Naive thymus-derived CD8-positive, alpha-beta T cell (primary cell): Measurements from ENCODE around the gene MOV10L1. TPM values are rescaled to one million over a fixed set of nuclear protein-coding genes. Genes with fewer than 3 reads are reported as not detected.
"Not testable (repeated sequence)": the region's sequence is repeated elsewhere in the genome, so short reads cannot be mapped to it uniquely, and the experiment has no call there.

Experiments used
- ATAC-seq, 2 donors: fragments of 150-1000 bp; cut with Tn5 transposase in 1 of 2; sonication (Bioruptor Pico), chemical (Tn5 transposase) in 1 of 2; 1 replicate in 1 of 2; 2 replicates in 1 of 2; pipeline ENCODE4 v1.10.0; 2021; ENCODE audit warnings: mild to moderate bottlenecking in 2 of 2, moderate library complexity in 2 of 2
- POLR2A ChIA-PET: fragments of 350-600 bp; sonication (Branson Sonifier 250); formaldehyde crosslinking; loops from one replicate; lab custom pipeline; 2021; ENCODE audit warnings: antibody characterized with exemption; lab: Charles Lee
- DNase-seq, 10 donors: peaks; one replicate each; pipeline versions ENCODE4 v3.0.0 to v3.0.0-alpha.2; 2020 to 2022
- H3K27ac Mint-ChIP-seq, 10 donors: one replicate each; pipeline ENCODE4 v1.8.0; 2020 to 2022; ENCODE audit warnings: mild to moderate bottlenecking in 10 of 10, mixed read lengths in 10 of 10, moderate library complexity in 4 of 10, inconsistent platforms in 1 of 10
- H3K27me3 Mint-ChIP-seq, 5 donors: one replicate each; pipeline ENCODE4 v1.8.0; 2021 to 2022; ENCODE audit warnings: mixed read lengths in 5 of 5
- H3K36me3 Mint-ChIP-seq, 3 donors: one replicate each; pipeline ENCODE4 v1.8.0; 2020 to 2022; ENCODE audit warnings: mixed read lengths in 3 of 3, mild to moderate bottlenecking in 2 of 3, inconsistent platforms in 1 of 3
- H3K4me1 Mint-ChIP-seq, 4 donors: one replicate each; pipeline ENCODE4 v1.8.0; 2021 to 2022; ENCODE audit warnings: mixed read lengths in 4 of 4
- H3K4me3 Mint-ChIP-seq, 10 donors: one replicate each; pipeline ENCODE4 v1.8.0; 2020 to 2022; ENCODE audit warnings: mild to moderate bottlenecking in 10 of 10, mixed read lengths in 10 of 10, moderate library complexity in 6 of 10, inconsistent platforms in 1 of 10
- H3K9me3 Mint-ChIP-seq, 9 donors: one replicate each; pipeline ENCODE4 v1.8.0; 2020 to 2022; ENCODE audit warnings: mixed read lengths in 9 of 9, mild to moderate bottlenecking in 3 of 9, inconsistent platforms in 1 of 9, moderate library complexity in 1 of 9
- polyA plus RNA-seq, 3 donors: library from polyadenylated mRNA; unstranded; fragments of 300-500 nt; fragmentation: Illumina TruSeq; gene quantifications; one replicate each; pipeline ENCODE4 v1.2.3, GENCODE V29; 2021
- total RNA-seq, 8 experiments: library from RNA in 2 of 8; stranded (reverse) in 2 of 8; gene quantifications; one replicate each; pipeline ENCODE4 v1.2.3 and lab custom pipeline; 2021 to 2026

Gene MOV10L1
- total and polyA plus RNA-seq, 5 experiments from 2014 or later: not detected

DNA sequence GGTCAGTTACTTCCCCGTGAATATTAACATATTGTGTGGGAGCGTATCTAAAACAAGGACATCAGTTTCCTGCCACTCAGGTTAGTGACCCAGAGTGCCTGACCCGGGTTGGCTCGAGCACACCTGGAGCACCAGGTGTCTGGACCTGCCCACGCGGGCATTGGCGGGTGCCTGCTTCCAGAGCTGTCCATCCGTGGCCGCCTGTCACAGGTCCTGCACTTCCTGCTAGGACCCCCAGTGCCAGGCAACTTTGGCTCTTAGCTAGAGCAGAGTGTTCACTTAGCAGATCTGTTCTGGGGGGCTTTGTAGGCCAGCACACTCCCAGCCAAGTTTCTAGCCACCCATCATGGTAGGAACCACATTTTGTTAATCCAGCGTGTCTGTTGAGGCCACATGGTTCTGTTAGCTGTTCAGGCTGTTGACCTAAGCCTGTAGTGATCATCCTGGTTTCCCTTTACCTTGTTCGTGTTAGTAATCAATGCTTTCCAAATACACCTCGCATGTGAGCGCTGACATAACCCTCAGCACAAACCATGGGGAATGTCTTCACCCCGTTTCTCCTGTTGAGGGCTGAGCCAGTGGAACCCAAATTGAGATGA lies 29.5 kb downstream of the MOV10L1 start:
- POLR2A ChIA-PET: no interaction called here
- H3K9me3 Mint-ChIP-seq: peaks cover 0 to 30% (median 9%) of the 10 kb centered on the region in 9 donors
- no peaks in the 10 kb centered on the region for H3K4me1 Mint-ChIP-seq
- peaks cover 0 to 21% (median 8%) of the 10 kb centered on the region in 3 donors for H3K36me3 Mint-ChIP-seq
- peaks cover 1 to 9% (median 7%) of the 10 kb centered on the region in 5 donors for H3K27me3 Mint-ChIP-seq
- no peak overlapping the region for H3K27ac Mint-ChIP-seq
- no peak for ATAC-seq
- no peak overlapping the region for H3K4me3 Mint-ChIP-seq
- DNase-seq: no peak

DNA sequence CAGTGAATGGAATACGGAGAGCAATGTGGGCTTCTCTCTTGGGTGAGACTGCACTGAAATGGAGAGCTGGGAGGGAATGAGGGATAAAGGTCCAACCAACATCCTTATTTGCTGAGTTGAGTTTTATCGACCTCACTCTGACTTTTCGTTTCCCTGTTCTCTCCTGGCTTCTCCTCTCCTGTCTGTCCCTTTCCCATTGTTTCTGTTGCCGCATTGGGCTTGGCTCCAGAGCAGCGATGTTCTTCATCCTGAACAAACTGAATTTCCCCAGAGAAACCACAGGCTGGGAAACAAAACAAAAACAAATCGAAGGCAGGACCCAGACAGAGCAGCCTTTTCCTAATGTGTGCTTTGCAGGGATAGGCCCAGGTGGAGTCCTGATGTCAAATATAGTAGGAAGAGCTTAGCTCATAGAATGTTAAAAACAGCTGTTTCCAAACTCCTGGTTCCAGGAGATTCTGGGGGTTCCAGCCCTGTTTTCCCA lies 30.0 kb downstream of the MOV10L1 start:
- DNase-seq (no peak), ATAC-seq (no peak)
- peaks cover 0 to 24% (median 8%) of the 10 kb centered on the region in 3 donors for H3K36me3 Mint-ChIP-seq
- no peak overlapping the region for H3K4me3 Mint-ChIP-seq
- peaks cover 0 to 36% (median 13%) of the 10 kb centered on the region in 9 donors for H3K9me3 Mint-ChIP-seq
- POLR2A ChIA-PET: no interaction called here
- H3K27me3 Mint-ChIP-seq: peaks cover 1 to 9% (median 7%) of the 10 kb centered on the region in 5 donors
- no peak overlapping the region for H3K27ac Mint-ChIP-seq
- H3K4me1 Mint-ChIP-seq: no peaks in the 10 kb centered on the region

DNA sequence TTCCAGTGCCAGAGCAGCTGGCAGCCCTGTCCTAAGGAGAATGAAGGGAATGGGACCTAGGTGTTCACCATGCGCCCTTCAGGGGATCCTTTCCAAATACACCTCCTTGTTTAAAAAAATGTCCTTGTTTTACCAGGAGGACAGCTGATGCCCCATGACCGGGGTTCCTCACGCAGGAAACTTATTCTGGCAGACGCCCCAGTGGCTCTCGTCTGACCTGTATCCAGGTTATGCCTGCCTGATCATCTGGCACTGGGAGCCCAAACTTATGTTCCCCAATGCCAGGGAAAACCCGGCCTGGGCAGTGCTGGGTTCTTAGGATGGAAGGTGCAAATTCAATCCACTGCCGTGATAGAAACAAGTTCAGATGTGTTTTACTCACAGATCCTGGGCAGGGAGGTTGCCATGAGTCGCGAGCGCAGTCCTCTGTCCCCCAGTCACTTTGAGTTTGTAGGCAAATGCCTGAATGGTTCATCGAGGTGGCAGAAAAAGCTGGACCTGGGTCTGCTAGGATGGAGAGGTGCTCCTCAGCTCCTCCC lies 31.5 kb downstream of the MOV10L1 start:
- Mint-ChIP-seq H3K4me3 (no peak overlapping the region), H3K27ac (no peak overlapping the region), H3K27me3 (peaks cover 5 to 9% (median 7%) of the 10 kb centered on the region in 5 donors), H3K4me1 (no peaks in the 10 kb centered on the region), H3K9me3 (peaks cover 0 to 42% (median 13%) of the 10 kb centered on the region in 9 donors), H3K36me3 (peaks cover 0 to 28% (median 8%) of the 10 kb centered on the region in 3 donors)
- DNase-seq (no peak), ATAC-seq (no peak)
- POLR2A ChIA-PET: no interaction called here

DNA sequence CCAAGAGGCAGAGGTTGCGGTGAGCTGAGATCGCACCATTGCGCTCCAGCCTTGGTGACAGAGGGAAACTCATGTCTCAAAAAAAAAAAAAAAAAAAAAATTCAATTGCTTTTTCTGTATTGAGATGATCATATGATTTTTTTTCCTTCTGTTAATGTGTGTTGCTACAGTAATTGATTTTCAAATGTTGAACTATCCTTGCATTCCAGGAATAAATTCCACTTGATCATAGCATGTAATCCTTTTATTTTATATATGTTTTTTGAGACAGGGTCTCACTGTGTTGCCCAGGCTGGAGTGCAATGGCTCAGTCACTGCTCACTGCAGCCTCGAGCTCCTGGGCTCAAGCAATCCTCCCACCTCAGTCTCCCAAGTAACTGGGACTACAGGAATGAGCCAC lies 33.3 kb downstream of the MOV10L1 start:
- Mint-ChIP-seq H3K9me3 (peaks cover 0 to 42% (median 13%) of the 10 kb centered on the region in 9 donors), H3K4me1 (no peaks in the 10 kb centered on the region), H3K36me3 (peaks cover 0 to 28% (median 8%) of the 10 kb centered on the region in 3 donors), H3K27ac (no peak overlapping the region), H3K4me3 (no peak overlapping the region), H3K27me3 (peaks cover 5 to 12% (median 7%) of the 10 kb centered on the region in 5 donors)
- POLR2A ChIA-PET: no interaction called here
- DNase-seq: no peak
- no peak for ATAC-seq

DNA sequence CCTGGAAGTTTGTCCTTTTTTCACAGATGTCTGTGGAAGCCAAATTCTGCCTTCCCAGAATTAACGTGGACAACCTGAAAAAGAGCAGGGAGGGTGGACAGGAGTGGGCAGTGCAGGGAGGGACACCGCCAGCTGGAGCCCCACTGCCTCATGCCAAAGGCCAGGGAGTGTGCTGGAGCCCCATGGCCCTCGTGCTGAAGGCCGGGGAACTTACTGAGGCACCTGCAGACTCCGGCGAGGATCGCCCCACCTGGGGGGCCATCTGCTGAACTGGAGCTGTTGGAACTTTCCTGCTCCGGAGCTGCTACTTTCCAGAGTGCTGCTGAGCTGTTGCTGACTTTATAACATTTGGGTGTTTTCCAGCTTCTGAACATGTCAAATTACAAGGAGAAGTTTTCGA lies 35.2 kb downstream of the MOV10L1 start:
- no peak overlapping the region for H3K4me3 Mint-ChIP-seq
- H3K4me1 Mint-ChIP-seq: no peaks in the 10 kb centered on the region
- POLR2A ChIA-PET: interaction anchor here (0.6 kb wide), 1 partner anchor 14 kb away, joined by 3 read pairs; no protein-coding TSS in a partner anchor
- no peak for DNase-seq
- H3K27me3 Mint-ChIP-seq: peaks cover 2 to 13% (median 6%) of the 10 kb centered on the region in 5 donors
- H3K9me3 Mint-ChIP-seq: peaks cover 0 to 42% (median 13%) of the 10 kb centered on the region in 9 donors
- no peak overlapping the region for H3K27ac Mint-ChIP-seq
- ATAC-seq: no peak
- peaks cover 0 to 28% (median 8%) of the 10 kb centered on the region in 3 donors for H3K36me3 Mint-ChIP-seq

DNA sequence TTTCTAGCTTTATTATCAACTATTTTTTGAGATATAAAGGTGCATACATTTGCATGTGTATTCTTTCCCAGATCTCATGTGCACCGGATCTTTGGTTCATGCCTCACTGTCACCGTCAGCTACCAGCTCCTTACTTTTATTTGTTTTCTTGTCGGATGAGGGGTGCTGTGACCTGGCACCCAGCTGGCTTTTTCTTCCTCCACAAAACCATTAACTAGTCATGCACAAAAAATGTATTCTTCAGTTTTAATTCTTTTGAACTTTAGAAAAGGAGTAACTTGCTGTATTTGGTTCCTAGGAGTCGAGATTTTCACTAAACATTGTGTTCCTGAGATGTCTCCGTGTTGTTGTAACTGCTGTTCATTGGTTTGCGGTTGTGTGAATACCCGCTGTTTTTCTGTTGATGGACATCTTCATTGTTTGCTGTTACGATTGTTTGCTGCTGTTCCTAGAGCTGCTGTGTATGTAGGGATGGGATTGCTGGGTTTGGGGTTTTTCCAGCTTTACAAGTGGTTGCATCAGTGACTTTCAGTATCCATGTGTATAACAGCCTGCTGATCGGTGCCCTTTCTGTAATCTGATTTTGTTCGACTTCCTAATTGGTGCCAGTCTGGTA lies 39.4 kb downstream of the MOV10L1 start:
- ATAC-seq: no peak
- POLR2A ChIA-PET: no interaction called here
- Mint-ChIP-seq H3K27ac (peak overlapping the region in 1 of 10 donors; percentile 68), H3K9me3 (peaks cover 0 to 12% (median 4%) of the 10 kb centered on the region in 9 donors), H3K27me3 (peaks cover 11 to 19% (median 13%) of the 10 kb centered on the region in 5 donors), H3K4me1 (no peaks in the 10 kb centered on the region), H3K36me3 (peaks cover 0 to 8% (median 0%) of the 10 kb centered on the region in 3 donors), H3K4me3 (no peak overlapping the region)
- no peak for DNase-seq

DNA sequence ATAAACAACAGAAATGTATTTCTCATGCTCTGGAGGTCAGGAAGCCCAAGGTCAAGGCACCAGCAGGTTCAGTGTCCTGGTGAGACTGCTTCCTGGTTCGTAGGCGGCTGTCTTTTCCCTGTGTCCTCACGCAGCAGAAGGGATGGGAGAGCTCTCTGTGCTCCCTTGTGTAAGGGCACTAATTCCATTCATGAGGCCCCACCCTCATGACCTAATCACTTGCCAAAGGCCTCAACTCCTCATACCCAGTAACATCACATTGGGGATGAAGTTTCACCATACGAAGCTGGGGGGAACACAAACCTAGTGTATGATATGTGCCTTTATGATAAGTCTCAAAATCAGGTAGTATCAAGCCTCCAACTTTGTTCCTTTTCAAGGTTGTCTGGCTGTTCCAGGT lies 42.1 kb downstream of the MOV10L1 start:
- DNase-seq: no peak
- H3K27me3 Mint-ChIP-seq: peaks cover 13 to 27% (median 18%) of the 10 kb centered on the region in 5 donors
- no peak overlapping the region for H3K27ac Mint-ChIP-seq
- no peaks in the 10 kb centered on the region for H3K9me3 Mint-ChIP-seq
- POLR2A ChIA-PET: no interaction called here
- no peak overlapping the region for H3K4me3 Mint-ChIP-seq
- H3K4me1 Mint-ChIP-seq: no peaks in the 10 kb centered on the region
- ATAC-seq: no peak
- H3K36me3 Mint-ChIP-seq: no peaks in the 10 kb centered on the region

DNA sequence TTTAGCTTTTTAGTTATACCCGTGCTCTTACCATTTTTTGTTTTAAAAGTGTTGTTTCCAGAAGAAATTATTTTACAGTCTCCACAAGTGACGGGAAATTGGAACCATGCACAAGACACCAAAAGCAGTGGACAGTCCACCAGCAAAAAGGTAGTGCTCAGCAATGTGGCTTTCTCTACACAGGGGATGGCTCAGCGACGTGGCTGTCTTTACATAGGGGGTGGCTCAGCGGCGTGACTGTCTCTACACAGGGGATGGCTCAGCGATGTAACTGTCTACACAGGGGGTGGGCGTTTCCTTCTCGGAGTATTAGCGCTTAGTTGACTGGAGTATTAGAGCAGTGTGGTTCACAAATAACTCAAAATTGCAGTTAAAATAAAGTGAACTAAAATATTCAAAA lies 44.7 kb downstream of the MOV10L1 start:
- ATAC-seq (no peak), DNase-seq (no peak)
- H3K4me1 Mint-ChIP-seq: no peaks in the 10 kb centered on the region
- POLR2A ChIA-PET: no interaction called here
- H3K4me3 Mint-ChIP-seq: no peak overlapping the region
- H3K36me3 Mint-ChIP-seq: no peaks in the 10 kb centered on the region
- peaks cover 13 to 28% (median 22%) of the 10 kb centered on the region in 5 donors for H3K27me3 Mint-ChIP-seq
- no peaks in the 10 kb centered on the region for H3K9me3 Mint-ChIP-seq
- no peak overlapping the region for H3K27ac Mint-ChIP-seq

DNA sequence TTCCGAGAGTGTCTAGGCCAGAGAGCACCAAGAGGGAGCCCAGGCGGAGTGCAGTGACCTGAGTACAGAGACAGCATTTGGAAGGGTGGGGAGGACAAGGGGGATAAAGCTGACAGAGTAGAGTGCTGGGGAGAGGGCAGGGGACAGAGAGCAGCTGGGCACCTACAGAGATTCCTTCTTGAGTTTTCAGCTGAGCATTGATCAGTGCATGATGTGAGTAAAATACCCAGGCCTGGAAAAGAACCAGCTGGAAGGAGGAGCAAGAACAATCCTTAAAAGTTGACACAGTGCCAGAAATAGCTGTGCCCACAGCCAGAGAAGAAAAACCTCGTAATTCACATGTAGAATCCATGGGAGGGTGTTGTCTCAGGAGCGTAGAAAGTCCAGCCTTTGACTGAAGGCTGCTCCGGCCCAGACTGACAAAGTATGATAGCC lies 46.8 kb downstream of the MOV10L1 start:
- ATAC-seq: no peak
- H3K4me1 Mint-ChIP-seq: no peaks in the 10 kb centered on the region
- POLR2A ChIA-PET: no interaction called here

DNA sequence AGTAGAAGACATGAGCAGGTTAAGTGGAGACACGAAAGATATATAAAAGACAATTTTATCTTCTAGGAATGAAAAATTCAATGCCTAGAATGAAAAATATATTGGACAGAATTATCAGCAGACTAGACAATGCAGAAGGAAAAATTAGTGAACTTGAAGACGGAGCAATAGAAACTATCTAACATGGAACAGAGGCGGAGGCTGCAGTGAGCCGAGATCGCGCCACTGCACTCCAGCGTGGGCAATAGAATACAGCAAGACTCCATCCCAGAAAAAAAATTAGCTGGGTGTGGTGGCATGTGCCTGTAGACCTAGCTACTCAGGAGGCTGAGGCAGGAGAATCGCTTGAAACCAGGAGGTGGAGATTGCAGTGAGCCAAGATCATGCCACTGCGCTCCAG lies 47.5 kb downstream of the MOV10L1 start:
- H3K9me3 Mint-ChIP-seq, H3K36me3 Mint-ChIP-seq, DNase-seq, ATAC-seq, H3K4me3 Mint-ChIP-seq, POLR2A ChIA-PET, H3K4me1 Mint-ChIP-seq: not testable (repeated sequence)
- Mint-ChIP-seq H3K27me3 (peaks cover 8 to 19% (median 14%) of the 10 kb centered on the region in 5 donors), H3K27ac (peak overlapping the region in 2 of 10 donors; percentile 8 to 12)

More for the DNA sequence above, 46.8 kb downstream of the MOV10L1 start:
- no peak for DNase-seq
- Mint-ChIP-seq H3K27ac (no peak overlapping the region), H3K36me3 (no peaks in the 10 kb centered on the region), H3K4me3 (no peak overlapping the region), H3K9me3 (no peaks in the 10 kb centered on the region), H3K27me3 (peaks cover 8 to 22% (median 12%) of the 10 kb centered on the region in 5 donors)

DNA sequence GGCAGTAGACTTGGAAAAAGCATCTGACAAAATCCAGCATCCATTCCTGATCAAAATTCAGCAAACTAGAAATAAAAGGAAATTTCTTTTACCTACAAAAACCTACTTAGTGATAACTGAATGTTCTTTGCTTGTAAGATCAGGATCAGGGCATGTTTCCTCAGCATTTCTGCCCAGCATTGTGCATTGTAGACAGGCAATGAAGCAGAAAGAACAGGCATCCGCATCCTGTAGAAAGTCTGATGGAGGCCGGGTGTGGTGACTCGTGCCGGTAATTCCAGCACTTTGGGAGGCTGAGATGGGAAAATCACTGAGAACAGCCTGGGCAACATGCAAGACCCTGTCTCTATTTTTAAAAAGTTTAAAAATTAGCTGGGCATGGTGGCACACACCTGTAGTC lies 48.2 kb downstream of the MOV10L1 start:
- Mint-ChIP-seq H3K4me1 (no peaks in the 10 kb centered on the region), H3K4me3 (no peak overlapping the region), H3K27me3 (peaks cover 6 to 19% (median 15%) of the 10 kb centered on the region in 5 donors), H3K27ac (no peak overlapping the region), H3K9me3 (no peaks in the 10 kb centered on the region), H3K36me3 (no peaks in the 10 kb centered on the region)
- POLR2A ChIA-PET: no interaction called here
- DNase-seq (no peak), ATAC-seq (no peak)

DNA sequence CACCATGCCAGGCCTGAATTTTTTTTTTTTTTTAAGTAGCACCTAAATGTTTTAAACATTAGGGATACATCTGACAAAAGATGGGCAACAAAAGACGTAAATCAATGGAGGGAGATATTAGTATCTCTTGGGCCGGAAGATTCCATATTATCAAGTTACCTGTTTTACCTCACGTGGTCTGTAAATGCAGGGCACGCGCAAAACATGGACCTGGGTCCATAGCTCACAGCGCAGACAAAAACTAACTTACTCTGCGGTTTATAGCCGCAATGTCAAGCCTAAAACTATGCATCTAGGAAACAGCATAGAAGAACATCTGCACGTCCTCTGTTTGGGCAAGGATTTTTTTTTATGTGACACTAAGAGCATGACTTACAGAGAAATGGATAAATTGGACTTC lies 49.2 kb downstream of the MOV10L1 start:
- Mint-ChIP-seq H3K9me3 (no peaks in the 10 kb centered on the region), H3K27ac (no peak overlapping the region), H3K4me3 (no peak overlapping the region), H3K27me3 (peaks cover 5 to 18% (median 12%) of the 10 kb centered on the region in 5 donors), H3K36me3 (no peaks in the 10 kb centered on the region), H3K4me1 (no peaks in the 10 kb centered on the region)
- POLR2A ChIA-PET: no interaction called here
- DNase-seq: no peak
- ATAC-seq: no peak

DNA sequence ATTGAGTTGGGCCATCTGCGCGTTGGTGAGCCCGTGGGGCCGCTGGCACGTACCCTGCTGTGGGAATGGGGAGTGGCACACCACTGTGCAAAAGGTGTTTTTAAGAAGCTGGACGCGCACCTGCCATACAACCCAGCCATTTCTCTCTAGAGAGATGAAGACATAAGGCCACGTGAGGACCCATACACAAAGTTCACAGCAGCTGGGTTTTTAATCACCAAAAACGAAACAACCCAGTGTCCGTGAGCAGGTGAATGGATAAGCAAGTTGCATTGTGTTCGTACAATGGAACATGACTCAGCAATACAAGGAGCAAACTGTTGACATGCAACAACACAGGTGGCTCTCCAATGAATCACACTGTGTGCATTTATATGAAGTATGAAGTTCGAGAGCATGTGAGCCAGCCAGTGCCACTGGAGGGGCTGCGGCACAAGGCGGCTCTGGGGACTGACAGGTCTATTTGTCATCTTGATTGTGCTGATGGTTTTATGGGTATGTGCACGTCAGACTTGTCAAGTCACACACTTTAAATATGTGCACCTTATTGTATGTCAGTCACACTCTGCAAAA lies 50.1 kb downstream of the MOV10L1 start:
- DNase-seq (no peak), ATAC-seq (no peak)
- Mint-ChIP-seq H3K9me3 (no peaks in the 10 kb centered on the region), H3K4me3 (no peak overlapping the region), H3K27ac (no peak overlapping the region), H3K4me1 (no peaks in the 10 kb centered on the region), H3K27me3 (peaks cover 5 to 15% (median 12%) of the 10 kb centered on the region in 5 donors), H3K36me3 (no peaks in the 10 kb centered on the region)
- POLR2A ChIA-PET: no interaction called here
